Choroid plexus epithelial cell (primary cell): ENCODE measurements around the gene APC2.

Experiments used
- DNase-seq: peaks from one replicate; pipeline ENCODE4 v3.0.0-alpha.2; 2010; ENCODE audit warnings: low read depth
- H3K4me3 ChIP-seq: 2 replicates; pipeline ENCODE4 v1.5.1; 2011; ENCODE audit warnings: low read depth, mild to moderate bottlenecking, control low read depth, low read length, moderate library complexity
- CTCF ChIP-seq: conservative IDR thresholded peaks from 2 replicates; pipeline ENCODE4 v1.5.1; 2011; ENCODE audit warnings: low read depth, mild to moderate bottlenecking, control low read depth, inconsistent platforms, low read length, moderate library complexity

Gene APC2

GRCh38 chr19:1432507-1432887, 17.4 kb upstream of the APC2 start:
- H3K4me3 ChIP-seq = no peak overlapping the region
- no peak for TF ChIP-seq CTCF
- DNase-seq = no peak

GRCh38 chr19:1433119-1434039, 16.5 kb upstream of the APC2 start:
- H3K4me3 ChIP-seq = no peak overlapping the region
- no peak for DNase-seq
- no peak for TF ChIP-seq CTCF

GRCh38 chr19:1434040-1434366, 15.9 kb upstream of the APC2 start:
- DNase-seq = no peak
- no peak for TF ChIP-seq CTCF
- no peak overlapping the region for H3K4me3 ChIP-seq

- TF ChIP-seq CTCF = no peak
- no peak for DNase-seq
- no peak overlapping the region for H3K4me3 ChIP-seq
Measured at GRCh38 chr19:1434577-1435060, 15.3 kb upstream of the APC2 start.

GRCh38 chr19:1435378-1435989, 14.4 kb upstream of the APC2 start:
- no peak for DNase-seq
- TF ChIP-seq CTCF = no peak
- H3K4me3 ChIP-seq = no peak overlapping the region

- DNase-seq = no peak
- peak overlapping the region; percentile 94 for H3K4me3 ChIP-seq
- no peak for TF ChIP-seq CTCF
Measured at GRCh38 chr19:1437609-1438008, 12.3 kb upstream of the APC2 start.
